ENCODE results near the gene C11orf68.
"Not testable (repeated sequence)": the region's sequence is repeated elsewhere in the genome, so short reads cannot be mapped to it uniquely, and the experiment has no call there.

The C11orf68 gene

DNA sequence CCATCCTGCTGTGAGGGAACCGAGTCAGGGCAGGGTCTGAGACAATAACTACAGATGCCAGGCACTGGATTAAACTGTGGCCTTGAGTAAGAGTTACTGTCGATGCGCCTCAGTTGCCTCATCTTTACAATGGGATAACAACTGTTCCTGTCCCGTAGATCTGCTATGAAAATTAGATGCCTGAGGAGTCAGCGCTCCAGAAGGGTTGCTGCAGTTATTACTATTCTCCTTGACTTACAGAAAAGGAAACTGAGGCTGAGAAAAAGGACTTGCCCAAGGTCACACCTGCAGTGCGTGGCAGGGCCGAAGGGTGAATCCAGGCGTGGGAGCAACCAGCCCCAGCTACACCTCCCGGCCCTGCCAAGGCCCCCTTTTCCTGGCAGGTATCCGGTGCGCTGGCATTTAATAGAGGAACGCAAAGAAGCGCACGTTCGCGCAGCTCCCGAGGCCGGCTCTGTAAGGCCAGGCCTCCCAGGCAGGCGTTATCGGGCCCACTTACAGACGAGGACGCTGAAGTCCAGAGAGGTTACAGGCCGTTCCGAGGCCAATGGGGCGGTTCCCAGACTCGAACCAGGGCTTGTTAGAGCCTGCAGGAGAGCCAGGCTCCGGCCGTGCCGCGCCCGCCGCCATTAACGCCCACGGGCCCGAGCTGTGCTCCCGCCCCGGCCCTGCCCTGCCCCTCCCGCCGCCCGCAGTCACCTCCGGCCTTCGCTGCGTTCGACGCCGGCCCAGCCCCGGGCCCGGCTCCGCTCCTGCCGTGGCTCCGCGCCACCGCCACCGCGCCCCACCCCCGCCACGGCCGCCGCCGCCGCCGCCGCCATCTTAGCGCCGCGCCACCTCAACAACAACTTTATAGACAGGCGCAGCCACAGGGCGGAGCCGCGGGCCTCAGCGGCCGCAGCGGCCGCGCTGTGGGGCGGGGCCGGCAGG is at the start of gene C11orf68:
Gene C11orf68 (minus strand): TSS at position 852 of the 930 bp plus-strand sequence. CDS start 31 bp downstream, at position 821.
- peaks cover 43% of the 10 kb centered on the region for H3K4me1 Mint-ChIP-seq

DNA sequence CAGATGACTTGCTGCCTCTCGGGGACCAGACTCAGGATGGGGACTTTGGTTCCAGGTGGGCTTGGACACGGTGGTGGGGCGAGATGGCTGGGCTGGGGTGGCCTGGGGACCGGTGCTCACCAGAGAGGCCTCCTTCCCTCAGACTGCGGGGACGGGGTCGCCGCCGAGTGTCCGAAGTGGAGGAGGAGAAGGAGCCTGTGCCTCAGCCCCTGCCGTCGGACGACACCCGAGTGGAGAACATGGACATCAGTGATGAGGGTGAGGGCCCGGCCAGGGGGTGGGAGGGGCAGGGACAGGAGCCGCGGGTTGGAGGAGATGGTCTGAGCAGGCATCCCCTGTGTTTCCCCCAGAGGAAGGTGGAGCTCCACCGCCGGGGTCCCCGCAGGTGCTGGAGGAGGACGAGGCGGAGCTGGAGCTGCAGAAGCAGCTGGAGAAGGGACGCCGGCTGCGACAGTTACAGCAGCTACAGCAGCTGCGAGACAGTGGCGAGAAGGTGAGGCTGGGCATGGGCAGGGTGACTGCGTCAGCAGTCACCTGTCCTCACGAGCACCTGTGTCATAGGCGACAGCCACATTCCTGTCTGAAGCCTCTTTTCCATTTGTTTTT is 48.6 kb upstream of the C11orf68 start:
- ATAC-seq (peak; percentile 19), DNase-seq (ENCODE audit: low spot score in 2 of 2) (no peak)
- H3K9me3 Mint-ChIP-seq: no peaks in the 10 kb centered on the region
- H3K36me3 Mint-ChIP-seq: peaks cover 90% of the 10 kb centered on the region
- peaks cover 45% of the 10 kb centered on the region for H3K4me1 Mint-ChIP-seq
- no peak overlapping the region for H3K27ac Mint-ChIP-seq
- H3K4me3 Mint-ChIP-seq: no peak overlapping the region

More for the DNA sequence above, at the start of gene C11orf68:
- Mint-ChIP-seq H3K4me3 (peak within 1 kb of the TSS; percentile 89), H3K36me3 (peaks cover 46% of the 10 kb centered on the region), H3K27ac (peak within 1 kb of the TSS; percentile 89), H3K9me3 (no peaks in the 10 kb centered on the region)
- no peak for DNase-seq (ENCODE audit: low spot score in 2 of 2)
- ATAC-seq: peak; percentile 77

DNA sequence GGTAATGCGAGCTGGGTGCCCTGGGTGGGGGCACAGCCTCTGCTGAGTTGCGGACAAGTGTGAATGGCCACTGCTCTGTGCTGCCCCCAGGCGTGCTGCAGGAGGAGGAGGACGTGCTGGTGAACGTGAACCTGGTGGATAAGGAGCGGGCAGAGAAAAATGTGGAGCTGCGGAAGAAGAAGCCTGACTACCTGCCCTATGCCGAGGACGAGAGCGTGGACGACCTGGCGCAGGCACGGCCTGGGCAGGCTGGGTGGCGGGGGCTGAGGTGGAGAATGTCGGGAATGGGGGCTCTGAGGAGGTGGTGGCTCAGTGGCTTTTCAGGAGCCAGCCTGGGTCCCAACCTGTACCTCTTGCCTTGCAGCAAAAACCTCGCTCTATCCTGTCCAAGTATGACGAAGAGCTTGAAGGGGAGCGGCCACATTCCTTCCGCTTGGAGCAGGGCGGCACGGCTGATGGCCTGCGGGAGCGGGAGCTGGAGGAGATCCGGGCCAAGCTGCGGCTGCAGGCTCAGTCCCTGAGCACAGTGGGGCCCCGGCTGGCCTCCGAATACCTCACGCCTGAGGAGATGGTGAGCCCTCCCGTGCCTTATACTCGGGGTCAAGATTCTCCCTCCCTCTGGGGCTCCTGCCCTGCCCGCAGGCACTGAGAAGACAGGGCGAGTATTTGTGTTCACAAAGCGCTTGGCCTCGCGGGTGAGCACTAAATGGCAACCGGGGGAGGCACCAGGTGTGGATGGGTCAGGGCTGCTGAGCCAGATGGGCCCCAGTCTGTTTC is 47.3 kb upstream of the C11orf68 start:
- Mint-ChIP-seq H3K9me3 (no peaks in the 10 kb centered on the region), H3K4me3 (no peak overlapping the region), H3K36me3 (peaks cover 92% of the 10 kb centered on the region), H3K4me1 (peaks cover 56% of the 10 kb centered on the region), H3K27ac (peak overlapping the region; percentile 76)
- ATAC-seq: no peak
- no peak for DNase-seq (ENCODE audit: low spot score in 2 of 2)

DNA sequence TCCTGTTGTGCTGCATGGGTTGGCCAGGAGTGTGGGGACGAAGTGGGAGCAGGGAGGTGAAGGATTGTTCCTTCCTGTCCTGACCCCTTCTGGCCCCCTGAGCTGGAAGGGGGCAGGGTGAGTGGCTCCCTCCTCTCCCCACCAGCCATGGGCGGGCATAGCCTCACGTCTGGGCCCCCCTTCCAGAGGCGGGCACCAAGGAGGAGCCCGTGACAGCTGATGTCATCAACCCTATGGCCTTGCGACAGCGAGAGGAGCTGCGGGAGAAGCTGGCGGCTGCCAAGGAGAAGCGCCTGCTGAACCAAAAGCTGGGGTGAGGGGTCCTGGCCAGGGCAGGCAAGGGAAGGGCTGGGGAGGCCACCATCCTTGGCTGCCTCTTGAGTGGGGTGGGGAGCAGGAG is 46.0 kb upstream of the C11orf68 start:
- no peak for ATAC-seq
- Mint-ChIP-seq H3K4me3 (no peak overlapping the region), H3K4me1 (peaks cover 55% of the 10 kb centered on the region), H3K36me3 (peaks cover 87% of the 10 kb centered on the region), H3K9me3 (no peaks in the 10 kb centered on the region), H3K27ac (peak overlapping the region; percentile 76)
- DNase-seq (ENCODE audit: low spot score in 2 of 2): no peak

DNA sequence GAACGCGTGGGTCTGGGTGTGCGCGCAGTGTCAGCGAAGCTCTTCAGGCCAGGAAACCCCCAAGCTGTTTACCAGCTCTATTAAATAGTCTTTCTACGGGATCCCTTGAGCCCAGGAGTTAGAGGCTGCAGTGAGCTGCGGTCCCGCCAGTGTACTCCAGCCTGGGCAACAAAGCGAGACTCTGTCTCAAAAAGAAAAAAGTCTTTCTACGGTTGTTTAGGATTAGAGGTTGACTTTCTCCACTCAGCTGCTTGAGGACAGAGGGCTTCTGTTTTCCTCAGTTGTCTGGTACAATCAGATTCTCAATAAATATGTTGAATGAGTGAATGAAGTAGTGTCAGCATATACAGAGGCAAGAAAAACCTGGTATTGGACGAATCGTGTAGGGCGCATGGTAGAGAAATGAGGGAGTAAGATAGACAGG is 43.3 kb upstream of the C11orf68 start:
- peak overlapping the region; percentile 98 for H3K27ac Mint-ChIP-seq
- DNase-seq (ENCODE audit: low spot score in 2 of 2): no peak
- peak; percentile 19 for ATAC-seq
- no peaks in the 10 kb centered on the region for H3K9me3 Mint-ChIP-seq
- H3K4me1 Mint-ChIP-seq: peaks cover 51% of the 10 kb centered on the region
- H3K36me3 Mint-ChIP-seq: peaks cover 59% of the 10 kb centered on the region
- peak overlapping the region; percentile 89 for H3K4me3 Mint-ChIP-seq

DNA sequence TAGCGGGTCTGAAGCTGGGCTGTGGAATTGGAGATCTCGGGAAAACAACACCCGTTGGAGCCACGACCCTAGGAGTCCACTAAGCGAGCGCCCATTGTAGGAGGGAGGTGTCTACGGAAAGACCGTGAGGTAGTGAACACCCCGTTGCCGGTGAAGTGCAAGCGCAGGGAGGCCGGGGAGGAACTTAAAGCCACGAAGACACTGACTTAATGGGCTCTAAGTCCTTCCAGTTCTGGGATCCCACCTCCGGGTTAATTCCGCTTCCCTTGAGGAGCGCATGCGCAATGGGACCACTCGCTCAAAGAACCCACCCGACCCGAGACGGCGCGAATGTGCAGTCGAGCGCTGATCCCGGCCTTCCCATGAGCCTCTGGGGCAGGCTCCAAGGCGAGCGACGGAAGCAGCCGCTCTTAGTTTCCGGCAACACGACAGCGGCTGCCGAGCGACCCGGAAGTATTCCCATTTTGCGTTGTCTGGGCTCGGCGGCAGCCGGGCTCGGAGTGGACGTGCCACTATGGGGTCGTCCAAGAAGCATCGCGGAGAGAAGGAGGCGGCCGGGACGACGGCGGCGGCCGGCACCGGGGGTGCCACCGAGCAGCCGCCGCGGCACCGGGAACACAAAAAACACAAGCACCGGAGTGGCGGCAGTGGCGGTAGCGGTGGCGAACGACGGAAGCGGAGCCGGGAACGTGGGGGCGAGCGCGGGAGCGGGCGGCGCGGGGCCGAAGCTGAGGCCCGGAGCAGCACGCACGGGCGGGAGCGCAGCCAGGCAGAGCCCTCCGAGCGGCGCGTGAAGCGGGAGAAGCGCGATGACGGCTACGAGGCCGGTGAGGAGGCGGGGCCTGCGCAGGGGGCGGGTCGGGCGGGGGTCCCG is 42.6 kb upstream of the C11orf68 start, which contains the start of gene SART1:
Gene SART1 (plus strand): TSS at position 468 of the 874 bp plus-strand sequence. CDS start 47 bp downstream, at position 515.
- peak; percentile 96 for ATAC-seq
- DNase-seq (ENCODE audit: low spot score in 2 of 2): peak; percentile 82 to 97
- Mint-ChIP-seq H3K4me1 (peaks cover 58% of the 10 kb centered on the region), H3K4me3 (peak within 1 kb of the TSS; percentile 89), H3K36me3 (peaks cover 53% of the 10 kb centered on the region), H3K9me3 (no peaks in the 10 kb centered on the region), H3K27ac (peak within 1 kb of the TSS; percentile 98)

DNA sequence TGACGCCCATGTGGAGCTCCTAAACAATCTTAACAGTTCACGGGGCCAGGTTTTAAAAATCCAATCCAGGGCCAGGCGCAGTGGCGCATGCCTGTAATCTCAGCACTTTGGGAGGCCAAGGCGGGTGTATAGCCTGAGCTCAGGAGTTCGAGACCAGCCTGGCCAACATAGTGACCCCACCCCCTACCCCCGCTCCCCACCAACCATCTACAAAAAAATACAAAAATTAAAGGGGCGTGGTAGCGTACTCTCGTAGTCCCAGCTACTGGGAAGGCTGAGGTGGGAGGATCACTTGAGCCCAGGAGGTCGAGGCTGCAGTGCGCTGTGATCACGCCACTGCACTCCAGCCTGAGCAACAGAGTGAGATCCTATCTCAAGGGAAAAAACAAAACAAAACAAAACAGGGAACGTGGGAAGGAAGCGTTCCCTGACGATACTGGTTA is 42.0 kb upstream of the C11orf68 start:
- Mint-ChIP-seq H3K27ac (peak overlapping the region; percentile 98), H3K9me3 (no peaks in the 10 kb centered on the region), H3K4me1 (peaks cover 56% of the 10 kb centered on the region), H3K36me3 (peaks cover 46% of the 10 kb centered on the region), H3K4me3 (peak overlapping the region; percentile 89)
- no peak for DNase-seq (ENCODE audit: low spot score in 2 of 2)
- ATAC-seq: peak; percentile 1

DNA sequence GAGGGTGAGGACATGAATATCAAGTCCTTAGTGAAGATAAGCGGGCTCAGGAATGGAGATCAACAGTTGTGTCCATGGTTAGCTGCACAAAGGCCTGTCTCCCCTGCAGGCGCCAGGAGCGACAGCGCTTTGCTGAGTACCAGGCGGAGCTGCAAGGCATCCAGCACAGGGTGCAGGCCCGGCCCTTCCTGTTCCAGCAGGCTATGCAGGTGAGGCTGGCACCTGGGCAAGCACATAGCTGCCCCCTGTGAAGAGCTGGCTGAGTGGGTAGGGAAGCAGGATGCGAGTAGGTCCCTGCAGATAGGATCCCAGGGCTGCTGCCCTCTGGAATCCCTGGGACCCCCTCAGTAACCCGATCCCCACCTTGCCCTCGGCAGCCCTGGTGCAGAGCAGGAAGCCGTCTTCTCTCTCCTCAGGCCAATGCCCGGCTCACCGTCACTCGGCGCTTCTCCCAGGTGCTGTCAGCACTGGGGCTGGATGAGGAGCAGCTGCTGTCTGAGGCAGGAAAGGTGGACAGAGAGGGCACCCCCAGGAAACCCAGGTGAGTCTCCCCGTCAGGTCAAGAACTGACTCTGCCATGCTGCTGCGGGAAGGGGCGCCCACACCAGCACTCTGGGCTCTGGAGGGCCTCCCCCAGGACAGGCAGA is 40.0 kb upstream of the C11orf68 start:
- H3K9me3 Mint-ChIP-seq: no peaks in the 10 kb centered on the region
- DNase-seq (ENCODE audit: low spot score in 2 of 2): no peak
- H3K36me3 Mint-ChIP-seq: peaks cover 27% of the 10 kb centered on the region
- H3K27ac Mint-ChIP-seq: no peak overlapping the region
- no peak for ATAC-seq
- H3K4me1 Mint-ChIP-seq: peaks cover 45% of the 10 kb centered on the region
- H3K4me3 Mint-ChIP-seq: no peak overlapping the region

DNA sequence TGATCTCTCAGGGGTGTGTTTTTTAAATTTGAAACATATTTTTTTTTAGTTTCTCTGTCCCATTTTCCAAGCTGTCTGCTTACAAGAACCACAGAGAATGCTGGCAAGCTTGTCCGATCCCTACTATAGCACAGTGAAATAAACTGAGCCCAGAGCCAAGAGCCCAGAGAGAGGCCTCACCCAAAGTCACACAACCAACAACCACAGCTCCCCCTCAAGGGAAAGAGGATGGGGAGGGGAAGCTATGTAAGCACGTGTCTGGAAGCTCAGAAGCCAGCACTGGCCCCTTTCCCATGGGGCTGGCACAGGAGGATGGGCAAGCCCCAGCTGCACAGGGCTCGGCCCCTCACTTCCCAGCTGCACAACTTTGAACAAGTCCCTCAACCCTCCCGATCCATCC is 39.4 kb upstream of the C11orf68 start:
- no peak overlapping the region for H3K4me3 Mint-ChIP-seq
- H3K27ac Mint-ChIP-seq: no peak overlapping the region
- H3K36me3 Mint-ChIP-seq: peaks cover 21% of the 10 kb centered on the region
- no peak for ATAC-seq
- H3K4me1 Mint-ChIP-seq: peaks cover 39% of the 10 kb centered on the region
- no peaks in the 10 kb centered on the region for H3K9me3 Mint-ChIP-seq
- DNase-seq (ENCODE audit: low spot score in 2 of 2): no peak

DNA sequence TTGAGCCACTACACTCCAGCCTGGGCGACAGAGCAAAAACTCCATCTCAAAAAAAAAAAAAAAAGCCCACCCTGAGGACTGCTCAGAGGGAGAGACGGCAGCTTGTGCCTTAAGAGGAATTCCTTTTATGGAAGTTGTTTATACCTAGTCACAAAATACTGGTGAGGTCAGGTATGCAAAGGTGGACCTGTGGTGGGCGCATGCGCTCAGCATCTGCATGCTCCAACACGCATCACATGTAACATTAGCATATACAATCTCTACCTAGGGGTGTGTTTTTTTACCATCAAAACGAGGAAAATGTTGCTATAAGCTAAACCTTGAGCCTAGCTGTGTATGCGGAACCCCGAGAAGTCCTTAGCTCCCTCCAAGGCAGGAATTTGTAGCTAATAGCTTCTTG is 35.9 kb upstream of the C11orf68 start:
- DNase-seq (ENCODE audit: low spot score in 2 of 2): no peak
- no peak for ATAC-seq
- H3K36me3 Mint-ChIP-seq: no peaks in the 10 kb centered on the region
- no peak overlapping the region for H3K4me3 Mint-ChIP-seq
- no peaks in the 10 kb centered on the region for H3K9me3 Mint-ChIP-seq
- H3K4me1 Mint-ChIP-seq: peaks cover 14% of the 10 kb centered on the region
- no peak overlapping the region for H3K27ac Mint-ChIP-seq

DNA sequence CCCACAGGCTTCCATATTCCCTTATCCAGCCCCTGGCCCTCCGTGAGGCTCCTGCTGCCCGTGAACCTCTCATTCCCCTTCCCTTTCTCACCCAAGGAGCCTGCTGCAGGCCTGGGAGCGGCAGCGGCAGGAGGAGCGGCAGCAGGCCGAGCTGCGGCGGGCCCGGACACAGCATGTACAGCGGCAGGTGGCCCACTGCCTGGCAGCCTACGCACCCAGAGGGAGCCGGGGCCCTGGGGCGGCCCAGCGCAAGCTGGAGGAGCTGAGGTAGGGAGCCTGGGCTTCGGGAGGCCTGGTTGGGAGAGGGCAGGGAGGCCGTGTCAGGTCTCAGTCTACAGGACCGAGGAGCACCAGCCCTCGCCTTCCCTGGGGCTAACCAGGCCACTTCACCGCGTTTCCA is 34.6 kb upstream of the C11orf68 start:
- DNase-seq (ENCODE audit: low spot score in 2 of 2) (no peak), ATAC-seq (no peak)
- H3K9me3 Mint-ChIP-seq: no peaks in the 10 kb centered on the region
- peaks cover 14% of the 10 kb centered on the region for H3K4me1 Mint-ChIP-seq
- no peaks in the 10 kb centered on the region for H3K36me3 Mint-ChIP-seq
- no peak overlapping the region for H3K4me3 Mint-ChIP-seq
- no peak overlapping the region for H3K27ac Mint-ChIP-seq

DNA sequence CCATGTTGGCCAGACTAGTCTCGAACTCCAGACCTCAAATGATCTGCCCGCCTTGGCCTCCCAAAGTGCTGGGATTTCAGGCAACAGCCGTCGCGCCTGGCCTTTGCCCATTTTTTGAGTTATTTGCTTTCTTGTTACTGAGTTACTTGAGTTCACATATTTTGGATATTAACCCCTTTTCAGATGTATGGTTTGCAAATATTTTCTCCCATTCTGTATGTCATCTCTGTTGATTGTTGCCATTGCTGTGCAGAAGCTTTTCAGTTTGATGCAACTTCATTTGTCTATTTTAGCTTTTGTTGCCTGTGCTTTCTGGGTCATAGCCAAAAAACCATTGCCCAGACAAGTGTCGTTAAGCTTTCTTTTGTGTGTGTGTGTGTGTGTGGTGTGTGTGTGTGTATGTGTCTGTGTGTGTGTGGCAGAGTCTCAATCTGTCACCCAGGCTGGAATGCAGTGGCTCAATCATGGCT is 33.2 kb upstream of the C11orf68 start:
- no peak overlapping the region for H3K27ac Mint-ChIP-seq
- no peaks in the 10 kb centered on the region for H3K9me3 Mint-ChIP-seq
- no peaks in the 10 kb centered on the region for H3K36me3 Mint-ChIP-seq
- DNase-seq (ENCODE audit: low spot score in 2 of 2) (no peak), ATAC-seq (no peak)
- H3K4me3 Mint-ChIP-seq: no peak overlapping the region
- peaks cover 6% of the 10 kb centered on the region for H3K4me1 Mint-ChIP-seq

DNA sequence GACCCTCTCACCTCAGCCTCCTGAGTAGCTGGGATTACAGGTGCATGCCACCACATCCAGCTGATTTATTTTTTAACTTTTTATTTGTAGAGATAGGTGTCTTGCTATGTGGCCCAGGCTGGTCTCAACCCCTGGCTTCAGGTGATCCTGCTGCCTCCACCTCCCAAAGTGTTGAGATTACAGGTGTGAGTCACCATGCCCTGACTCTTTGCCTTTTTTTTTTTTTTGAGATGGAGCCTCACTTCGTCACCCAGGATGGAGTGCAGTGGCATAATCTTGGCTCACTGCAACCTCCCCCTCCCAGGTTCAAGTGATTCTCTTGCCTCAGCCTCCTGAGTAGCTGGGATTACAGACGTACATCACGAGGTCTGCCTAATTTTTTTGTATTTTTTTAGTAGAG is 32.8 kb upstream of the C11orf68 start:
- not testable (repeated sequence) for H3K4me1 Mint-ChIP-seq; H3K36me3 Mint-ChIP-seq; H3K27ac Mint-ChIP-seq; H3K4me3 Mint-ChIP-seq; ATAC-seq; DNase-seq (ENCODE audit: low spot score in 2 of 2); H3K9me3 Mint-ChIP-seq

DNA sequence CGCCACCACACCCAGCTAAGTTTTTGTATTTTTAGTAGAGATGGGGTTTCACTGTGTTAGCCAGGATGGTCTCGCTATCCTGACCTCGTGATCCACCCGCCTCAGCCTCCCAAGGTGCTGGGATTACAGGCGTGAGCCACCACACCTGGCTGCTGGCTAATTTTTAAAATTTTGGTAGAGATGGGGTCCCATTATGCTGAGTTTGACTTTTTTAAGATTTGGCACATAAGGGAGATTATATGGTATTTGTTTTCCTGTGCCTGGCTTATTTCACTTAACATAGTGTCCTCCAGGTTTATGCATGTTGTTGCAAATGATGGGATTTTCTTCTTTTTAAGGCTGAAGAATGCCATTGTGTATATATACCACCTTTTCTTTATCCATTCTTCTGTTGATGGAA is 31.8 kb upstream of the C11orf68 start:
- not testable (repeated sequence) for ATAC-seq; H3K9me3 Mint-ChIP-seq; H3K27ac Mint-ChIP-seq; H3K36me3 Mint-ChIP-seq; H3K4me3 Mint-ChIP-seq; H3K4me1 Mint-ChIP-seq; DNase-seq (ENCODE audit: low spot score in 2 of 2)

Data from stimulated activated effector memory CD8-positive, alpha-beta T cell treated with anti-CD3 and anti-CD28 coated beads, Interleukin-12 subunit alpha, Interleukin-12 subunit beta, amount 100 ng/mL, for 72 hours (primary cell).